HepG2 (cell line): ENCODE results near the gene DUSP12. TPM values are rescaled to one million over a fixed set of nuclear protein-coding genes. Genes with fewer than 3 reads are reported as not detected.

Experiments
- ATAC-seq: fragments of 200-7000 bp; cut with Tn5 transposase; 3 replicates; pipeline ENCODE4 v1.9.1; 2020; ENCODE audit warnings: mild to moderate bottlenecking, moderate library complexity
- BruUV-seq: library from RNA; stranded (reverse); fragments of 400-500 nt; replicated peaks from 2 replicates; lab custom pipeline; 2021; lab: Mats Ljungman, UMichigan
- CTCF ChIA-PET: fragments of 300-600 bp; formaldehyde crosslinking; extraction: SDS; loops from one replicate; lab custom pipeline; 2021; ENCODE audit warnings: low total read pairs, inconsistent platforms, low intra/inter-chr PET ratio; lab: Yijun Ruan, JAX
- POLR2A ChIA-PET: fragments of 350-600 bp; sonication (Branson Sonifier 250); formaldehyde crosslinking; loops from one replicate; lab custom pipeline; 2020; ENCODE audit warnings: antibody characterized with exemption, inconsistent platforms; lab: Yijun Ruan, JAX
- DNase-seq: peaks from one replicate; pipeline ENCODE4 v3.0.0-alpha.2; 2015; ENCODE audit warnings: low spot score
- FAIRE-seq: peaks from 3 replicates; lab custom pipeline; 2011; peaks lifted over from hg19 to GRCh38; lab: Jason Lieb, UNC
- H2AFZ ChIP-seq: one replicate; pipeline ENCODE4 v1.6.1; 2011; ENCODE audit warnings: low read length, inconsistent platforms
- H3K27ac ChIP-seq: fragments of 300-600 bp; 3 replicates; pipeline ENCODE4 v1.8.0; 2011; ENCODE audit warnings: mixed run types, mild to moderate bottlenecking, mixed read lengths, low read length, inconsistent platforms; ENCODE audit not compliant: insufficient read depth; ENCODE audit errors: extremely low read length
- H3K27me3 ChIP-seq, 2 experiments: fragments of 200-600 bp in 1 of 2; 2 replicates in 1 of 2; 3 replicates in 1 of 2; pipeline versions ENCODE4 v1.6.0 to v1.8.0; 2011; ENCODE audit warnings: low read length in 2 of 2, mild to moderate bottlenecking in 2 of 2, moderate library complexity in 2 of 2, inconsistent platforms in 1 of 2; ENCODE audit not compliant: insufficient read depth in 2 of 2, control insufficient read depth in 1 of 2
- H3K36me3 ChIP-seq, 2 experiments: fragments of 200-600 bp in 1 of 2; replicated peaks in 1 of 2; 2 replicates in 1 of 2; 3 replicates in 1 of 2; pipeline versions ENCODE4 v1.5.1 to v1.8.0; 2011; ENCODE audit warnings: low read length in 2 of 2, inconsistent platforms in 1 of 2; ENCODE audit not compliant: insufficient read depth in 2 of 2, control insufficient read depth in 1 of 2
- H3K4me1 ChIP-seq: 2 replicates; pipeline ENCODE4 v1.5.1; 2012; ENCODE audit warnings: low read length, inconsistent platforms; ENCODE audit not compliant: insufficient read depth
- H3K4me2 ChIP-seq: 2 replicates; pipeline ENCODE4 v1.6.0; 2011; ENCODE audit warnings: low read depth, low read length, inconsistent platforms
- H3K4me3 ChIP-seq, 3 experiments: fragments of 200-600 bp in 1 of 3; sonication (generic), shearing (Covaris generic) in 1 of 3; replicated peaks in 1 of 3; 2 replicates each; pipeline ENCODE4 v1.5.1; 2011 to 2016; ENCODE audit warnings: low read length in 3 of 3, inconsistent platforms in 2 of 3, low read depth in 2 of 3, mild to moderate bottlenecking in 2 of 3, control low read depth in 1 of 3, mixed read lengths in 1 of 3; ENCODE audit not compliant: insufficient read depth in 1 of 3
- H3K79me2 ChIP-seq: one replicate; pipeline ENCODE4 v1.6.1; 2011; ENCODE audit warnings: low read length, inconsistent platforms; ENCODE audit not compliant: insufficient read depth
- H3K9ac ChIP-seq: 2 replicates; pipeline ENCODE4 v1.6.0; 2011; ENCODE audit warnings: mild to moderate bottlenecking, low read depth, low read length, inconsistent platforms; ENCODE audit not compliant: insufficient read depth
- H3K9me3 ChIP-seq: 2 replicates; pipeline ENCODE4 v1.5.1; 2012; ENCODE audit warnings: mild to moderate bottlenecking, low read length
- H4K20me1 ChIP-seq: 2 replicates; pipeline ENCODE4 v1.6.0; 2011; ENCODE audit warnings: inconsistent platforms, mild to moderate bottlenecking, low read length, moderate library complexity; ENCODE audit not compliant: insufficient read depth
- ATF3 ChIP-seq: sonication (generic); formaldehyde crosslinking; IDR thresholded peaks from 2 replicates; pipeline ENCODE4 v1.4.0; 2020; ENCODE audit warnings: missing genetic modification reagents
- CBX5 ChIP-seq: sonication (generic); formaldehyde crosslinking; IDR thresholded peaks from 2 replicates; pipeline ENCODE4 v1.4.0; 2020; ENCODE audit warnings: missing genetic modification reagents, borderline replicate concordance
- E2F5 ChIP-seq: sonication (generic); formaldehyde crosslinking; conservative IDR thresholded peaks from 2 replicates; pipeline ENCODE4 v1.4.0; 2020; ENCODE audit warnings: missing genetic modification reagents
- ELF1 ChIP-seq: sonication (generic); formaldehyde crosslinking; IDR thresholded peaks from 2 replicates; pipeline ENCODE4 v1.4.0; 2020; ENCODE audit warnings: missing genetic modification reagents
- FUBP1 ChIP-seq: sonication (generic); formaldehyde crosslinking; IDR thresholded peaks from 2 replicates; pipeline ENCODE4 v1.5.1; 2020; ENCODE audit warnings: missing genetic modification reagents, mild to moderate bottlenecking, borderline replicate concordance
- GABPA ChIP-seq, 2 experiments: IDR thresholded peaks; 2 replicates each; pipeline ENCODE4 v1.6.1; 2011 to 2016; ENCODE audit warnings: low read depth in 2 of 2, low read length in 1 of 2, missing biosample characterization in 1 of 2, missing genetic modification characterization in 1 of 2
- HIVEP1 ChIP-seq: sonication (generic); formaldehyde crosslinking; IDR thresholded peaks from 2 replicates; pipeline ENCODE4 v1.4.0; 2020; ENCODE audit warnings: mild to moderate bottlenecking, missing genetic modification reagents
- IRF2 ChIP-seq: IDR thresholded peaks from 2 replicates; pipeline ENCODE4 v1.6.1; 2018; ENCODE audit warnings: missing genetic modification reagents, missing compliant biosample characterization
- MBNL3 ChIP-seq: fragments of 250-450 bp; sonication (Bioruptor Pico); conservative IDR thresholded peaks from 2 replicates; pipeline ENCODE4 v1.8.0; 2022; ENCODE audit warnings: mild to moderate bottlenecking, inconsistent platforms
- MEIS1 ChIP-seq: sonication (generic); formaldehyde crosslinking; IDR thresholded peaks from 2 replicates; pipeline ENCODE4 v1.9.0; 2021; ENCODE audit warnings: mild to moderate bottlenecking, missing genetic modification reagents, moderate library complexity, borderline replicate concordance
- PCBP2 ChIP-seq: fragments of 200-400 bp; formaldehyde crosslinking; optimal IDR thresholded peaks from 2 replicates; pipeline ENCODE3; 2018; ENCODE audit warnings: low read length, low read depth; ENCODE audit not compliant: poor library complexity, severe bottlenecking
- SRSF4 ChIP-seq: fragments of 200-400 bp; formaldehyde crosslinking; IDR thresholded peaks from one replicate; pipeline ENCODE4 v1.6.1; 2018; ENCODE audit warnings: mild to moderate bottlenecking, low read depth, low read length, moderate library complexity; ENCODE audit not compliant: poor library complexity, severe bottlenecking
- TBL1XR1 ChIP-seq: fragments of 150-350 bp; IDR thresholded peaks from 2 replicates; pipeline ENCODE4 v1.6.1; 2014; ENCODE audit warnings: borderline replicate concordance, low read length; ENCODE audit not compliant: partially characterized antibody
- TCF12 ChIP-seq, 2 experiments: fragments of 450-650 bp in 1 of 2; sonication (generic) in 1 of 2; formaldehyde crosslinking in 1 of 2; IDR thresholded peaks; 2 replicates each; pipeline versions ENCODE4 v1.6.1 to v1.8.0; 2017 to 2022; ENCODE audit warnings: antibody characterized with exemption in 1 of 2, mild to moderate bottlenecking in 1 of 2, missing genetic modification reagents in 1 of 2, moderate library complexity in 1 of 2
- ZNF432 ChIP-seq: sonication (generic); formaldehyde crosslinking; IDR thresholded peaks from 2 replicates; pipeline ENCODE4 v1.5.0; 2020; ENCODE audit warnings: missing genetic modification reagents, mild to moderate bottlenecking, borderline replicate concordance
- ZNF605 ChIP-seq: sonication (generic); formaldehyde crosslinking; IDR thresholded peaks from 2 replicates; pipeline ENCODE4 v1.8.0; 2022; ENCODE audit warnings: mild to moderate bottlenecking, missing genetic modification reagents
- ZNF619 ChIP-seq: sonication (generic); formaldehyde crosslinking; IDR thresholded peaks from 2 replicates; pipeline ENCODE4 v1.4.0; 2020; ENCODE audit warnings: mild to moderate bottlenecking, missing genetic modification reagents
- ZNF749 ChIP-seq: sonication (generic); formaldehyde crosslinking; IDR thresholded peaks from 2 replicates; pipeline ENCODE4 v1.8.0; 2022; ENCODE audit warnings: mild to moderate bottlenecking, missing genetic modification reagents, moderate library complexity, borderline replicate concordance
- ZNF761 ChIP-seq: sonication (generic); formaldehyde crosslinking; conservative IDR thresholded peaks from 2 replicates; pipeline ENCODE4 v1.4.0; 2020; ENCODE audit warnings: mild to moderate bottlenecking, missing genetic modification reagents
- WGBS: methylation state at CpG from one replicate; pipeline ENCODE4 v1.1.6; 2017; ENCODE audit warnings: low lambda C conversion rate; 5-methylcytosine and 5-hydroxymethylcytosine counted together
- in situ Hi-C: cut with HindIII; loops from 2 replicates; pipeline ENCODE4 v1.10.0; 2017; ENCODE audit warnings: low pct_unique_long_range_greater_than_20kb; ENCODE audit not compliant: extremely low pct_ligation_motif_present
- intact Hi-C: fragments of 100-400 bp; cut with micrococcal nuclease; formaldehyde crosslinking; loops from one replicate; pipeline ENCODE4 v1.10.0; 2022; ENCODE audit not compliant: unreplicated experiment
- polyA plus RNA-seq, 8 experiments: library from polyadenylated mRNA; depleted of rRNA in 3 of 8; stranded (reverse) in 7 of 8; unstranded in 1 of 8; fragments of >200 nt; fragmentation: Illumina TruSeq in 4 of 8; extraction: Trizol in 4 of 8; gene quantifications; 2 replicates each; pipeline versions ENCODE4 v1.2.1 to v1.2.3, GENCODE V29; 2011 to 2016; ENCODE audit warnings: low read depth in 4 of 8, missing spikeins in 1 of 8, mixed read lengths in 1 of 8; ENCODE audit not compliant: insufficient read depth in 1 of 8
- total RNA-seq, 5 experiments: library from RNA; depleted of rRNA; stranded (reverse); fragments of >200 nt; fragmentation: Illumina TruSeq; extraction: Trizol; gene quantifications; 2 replicates each; pipeline ENCODE4 v1.2.3, GENCODE V29; 2016; ENCODE audit warnings: low read depth in 1 of 5

Gene DUSP12
- total and polyA plus RNA-seq, 2 of the 13 experiments (the other 11 are each of a cell fraction or from before 2014, with no cell fraction given), result 36.7 to 37.1 TPM

- no peak for TF ChIP-seq ATF3 (CRISPR knock-in tag)
- no peak for TF ChIP-seq ZNF605 (CRISPR knock-in tag)
- no peak for TF ChIP-seq TCF12 (IDR thresholded peaks at IDR 0.05)
- no peak for TF ChIP-seq TCF12 (CRISPR knock-in tag; IDR thresholded peaks at IDR 0.05)
- TF ChIP-seq TBL1XR1, result no peak
Measured at GRCh38 chr1:161720956-161721737, 28.4 kb upstream of the DUSP12 start, which contains the start of gene FCRLB (continued).

- no peak overlapping the region for H3K4me3 ChIP-seq
- TF ChIP-seq SRSF4 (no peak), GABPA (IDR thresholded peaks at IDR 0.05; ENCODE audit: low read depth, low read length) (no peak), GABPA (CRISPR knock-in tag; IDR thresholded peaks at IDR 0.05; ENCODE audit: low read depth) (no peak), E2F5 (CRISPR knock-in tag) (no peak), MBNL3 (no peak), ELF1 (no peak), CBX5 (no peak), ZNF432 (no peak), PCBP2 (no peak), MEIS1 (CRISPR knock-in tag) (no peak), ZNF749 (CRISPR knock-in tag) (no peak), HIVEP1 (CRISPR knock-in tag) (no peak), FUBP1 (CRISPR knock-in tag) (no peak), ZNF761 (CRISPR knock-in tag) (no peak), ZNF619 (CRISPR knock-in tag) (no peak), IRF2 (CRISPR knock-in tag) (no peak)
Measured at GRCh38 chr1:161721738-161722343, 27.7 kb upstream of the DUSP12 start.

More at GRCh38 chr1:161721738-161722343, 27.7 kb upstream of the DUSP12 start:
- Histone ChIP-seq H3K79me2 (no peaks in the 10 kb centered on the region), H4K20me1 (no peaks in the 10 kb centered on the region), H2AFZ (no peak overlapping the region), H3K9me3 (no peaks in the 10 kb centered on the region), H3K9ac (no peak overlapping the region), H3K36me3 (no peaks in the 10 kb centered on the region), H3K4me2 (no peak overlapping the region), H3K27ac (no peak overlapping the region), H3K4me1 (peaks cover 7% of the 10 kb centered on the region), H3K27me3 (peaks cover 3 to 28% of the 10 kb centered on the region in 2 experiments; a peak in 4 of 5 replicates)
- ATAC-seq, result no peak
- intact Hi-C loops, result no loop called here
- no peak for FAIRE-seq
- ChIA-PET POLR2A (no interaction called here), CTCF (no interaction called here)
- BruUV-seq, result no TSS peak
- in situ Hi-C loops, result no loop called here
- no peak for DNase-seq
- 5% methylated on average over 7 of the region's 8 CpGs for WGBS
